Mesothelial cell of epicardium (in vitro differentiated cells): ENCODE measurements around the gene PHF2. TPM values are rescaled to one million over a fixed set of nuclear protein-coding genes. Genes with fewer than 3 reads are reported as not detected.
A peak's percentile ranks its signal among the peaks of the same experiment; 100 is the strongest.

ENCODE experiments used
- DNase-seq, 2 experiments: peaks; one replicate each; pipeline ENCODE4 v3.0.0; 2021; ENCODE audit warnings: low spot score in 2 of 2; ENCODE audit not compliant: unreplicated experiment in 2 of 2
- H3K27ac Mint-ChIP-seq: 2 replicates; pipeline ENCODE4 v1.8.0; 2021; ENCODE audit warnings: mixed read lengths
- H3K27me3 Mint-ChIP-seq: 2 replicates; pipeline ENCODE4 v1.8.0; 2021; ENCODE audit warnings: low read depth, mixed read lengths
- H3K36me3 Mint-ChIP-seq: 2 replicates; pipeline ENCODE4 v1.8.0; 2021; ENCODE audit warnings: mixed read lengths
- H3K4me1 Mint-ChIP-seq: 2 replicates; pipeline ENCODE4 v1.8.0; 2021; ENCODE audit warnings: mixed read lengths
- H3K4me3 Mint-ChIP-seq: 2 replicates; pipeline ENCODE4 v1.8.0; 2021; ENCODE audit warnings: mild to moderate bottlenecking, moderate library complexity, mixed read lengths
- H3K9me3 Mint-ChIP-seq: 2 replicates; pipeline ENCODE4 v1.8.0; 2021; ENCODE audit warnings: mixed read lengths
- total RNA-seq: library from RNA; stranded (reverse); gene quantifications from 3 replicates; pipeline ENCODE4 v1.2.1, GENCODE V29; 2021
- TF ChIP-seq, protein P1 (sequence below): fragments of 200-600 bp; sonication (generic); IDR thresholded peaks from one replicate; pipeline ENCODE4 v1.5.0; 2021; ENCODE audit warnings: antibody characterized with exemption; ENCODE audit not compliant: unreplicated experiment

PHF2 gene
- total RNA-seq, 1 donor from 2014 or later: 37.6 TPM

DNA sequence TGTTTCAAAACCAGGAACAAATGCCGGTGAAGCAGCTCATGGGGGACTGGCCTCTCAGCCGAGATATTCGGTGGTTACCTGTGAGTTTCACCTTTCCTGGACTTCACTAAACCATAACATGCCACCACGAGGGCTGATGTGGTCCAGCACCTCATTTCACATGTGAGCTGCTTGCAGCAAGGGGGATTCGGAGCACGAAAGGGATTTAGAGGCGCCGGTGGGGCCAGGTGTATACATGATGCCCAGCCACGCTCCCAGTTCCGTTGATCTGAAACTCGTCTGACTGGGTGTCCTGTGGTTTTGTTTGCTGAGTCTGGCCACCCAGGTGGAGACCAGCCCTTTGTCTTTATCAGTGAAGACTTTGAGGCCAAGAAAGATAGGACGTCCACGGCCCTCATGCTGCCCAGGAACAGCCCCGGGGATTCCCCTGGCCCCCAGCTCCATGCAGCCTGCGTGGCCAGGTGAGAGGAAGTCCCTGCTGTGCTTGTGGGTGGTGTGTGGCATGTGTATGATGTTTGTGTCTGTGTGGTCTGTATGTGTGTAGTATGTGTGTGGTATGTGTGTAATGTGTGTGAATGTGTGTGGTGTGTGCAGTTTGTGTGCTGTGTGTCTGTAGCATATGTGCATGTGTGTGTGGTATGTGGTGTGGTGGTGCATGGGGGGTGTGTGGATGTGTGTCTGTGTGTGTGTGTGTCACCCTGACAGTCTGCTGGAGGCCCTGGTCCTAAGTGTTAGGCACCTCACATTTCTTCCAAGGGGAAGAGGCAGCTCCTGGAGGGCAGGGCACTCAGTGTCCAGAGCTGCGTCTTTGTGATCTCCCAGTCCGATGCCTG, 23.4 kb downstream of the PHF2 start:
- DNase-seq: peak in 1 of 2 experiments; percentile 36
- H3K27ac Mint-ChIP-seq: no peak overlapping the region
- H3K36me3 Mint-ChIP-seq: peaks cover 3% of the 10 kb centered on the region
- H3K4me3 Mint-ChIP-seq: no peak overlapping the region
- no peaks in the 10 kb centered on the region for H3K27me3 Mint-ChIP-seq
- H3K9me3 Mint-ChIP-seq: peaks cover 3% of the 10 kb centered on the region
- TF ChIP-seq, protein P1, sequence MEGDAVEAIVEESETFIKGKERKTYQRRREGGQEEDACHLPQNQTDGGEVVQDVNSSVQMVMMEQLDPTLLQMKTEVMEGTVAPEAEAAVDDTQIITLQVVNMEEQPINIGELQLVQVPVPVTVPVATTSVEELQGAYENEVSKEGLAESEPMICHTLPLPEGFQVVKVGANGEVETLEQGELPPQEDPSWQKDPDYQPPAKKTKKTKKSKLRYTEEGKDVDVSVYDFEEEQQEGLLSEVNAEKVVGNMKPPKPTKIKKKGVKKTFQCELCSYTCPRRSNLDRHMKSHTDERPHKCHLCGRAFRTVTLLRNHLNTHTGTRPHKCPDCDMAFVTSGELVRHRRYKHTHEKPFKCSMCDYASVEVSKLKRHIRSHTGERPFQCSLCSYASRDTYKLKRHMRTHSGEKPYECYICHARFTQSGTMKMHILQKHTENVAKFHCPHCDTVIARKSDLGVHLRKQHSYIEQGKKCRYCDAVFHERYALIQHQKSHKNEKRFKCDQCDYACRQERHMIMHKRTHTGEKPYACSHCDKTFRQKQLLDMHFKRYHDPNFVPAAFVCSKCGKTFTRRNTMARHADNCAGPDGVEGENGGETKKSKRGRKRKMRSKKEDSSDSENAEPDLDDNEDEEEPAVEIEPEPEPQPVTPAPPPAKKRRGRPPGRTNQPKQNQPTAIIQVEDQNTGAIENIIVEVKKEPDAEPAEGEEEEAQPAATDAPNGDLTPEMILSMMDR: no peak
- H3K4me1 Mint-ChIP-seq: peaks cover 13% of the 10 kb centered on the region

DNA sequence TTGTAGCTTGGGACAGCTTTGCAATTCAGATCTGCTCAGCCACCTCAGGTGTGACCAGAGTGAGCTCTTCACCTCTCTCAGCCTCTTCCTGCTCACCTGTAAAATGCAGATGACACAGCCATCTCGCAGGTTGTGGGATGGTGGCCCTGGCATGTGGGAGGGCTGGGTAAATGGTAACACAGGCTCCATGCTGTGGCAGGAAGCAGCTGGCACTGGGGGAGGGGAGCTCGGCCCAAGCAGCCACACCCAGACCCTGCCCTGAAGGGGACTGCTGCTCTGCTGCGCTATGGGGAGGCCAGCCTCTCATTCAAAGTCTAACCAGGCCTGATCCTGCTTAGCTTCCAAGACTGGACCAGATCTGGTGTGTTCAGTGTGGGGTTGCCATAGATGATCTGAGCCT, 24.1 kb downstream of the PHF2 start:
- Mint-ChIP-seq H3K27me3 (no peaks in the 10 kb centered on the region), H3K4me1 (peaks cover 13% of the 10 kb centered on the region), H3K9me3 (peaks cover 8% of the 10 kb centered on the region), H3K36me3 (peaks cover 8% of the 10 kb centered on the region), H3K4me3 (no peak overlapping the region), H3K27ac (no peak overlapping the region)
- TF ChIP-seq, protein P1: no peak
- DNase-seq: peak in 1 of 2 experiments; percentile 24

DNA sequence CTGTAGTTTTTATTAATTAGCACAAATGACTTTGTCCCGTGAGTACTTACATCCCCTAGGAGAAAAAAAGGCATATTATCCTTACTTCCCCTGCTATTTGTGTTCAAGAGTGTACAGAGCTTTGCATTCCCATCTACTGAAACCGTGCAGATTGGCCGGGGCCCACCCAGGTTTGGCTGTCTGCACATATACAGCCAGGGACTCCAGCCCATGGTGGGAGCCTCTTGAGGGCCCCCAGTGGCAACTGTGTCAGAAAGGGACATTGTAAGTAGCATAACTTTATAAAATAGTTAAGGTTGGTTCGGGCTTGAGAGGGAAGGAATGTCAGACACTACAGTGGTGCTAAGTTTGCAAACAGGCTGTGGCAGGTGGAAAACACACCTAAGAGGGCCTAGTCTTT, 24.7 kb downstream of the PHF2 start:
- Mint-ChIP-seq H3K4me3 (no peak overlapping the region), H3K27ac (peak overlapping the region; percentile 36), H3K27me3 (no peaks in the 10 kb centered on the region), H3K4me1 (peaks cover 13% of the 10 kb centered on the region), H3K9me3 (peaks cover 11% of the 10 kb centered on the region), H3K36me3 (peaks cover 11% of the 10 kb centered on the region)
- peak in 1 of 2 experiments; percentile 9 for DNase-seq
- TF ChIP-seq, protein P1: no peak

DNA sequence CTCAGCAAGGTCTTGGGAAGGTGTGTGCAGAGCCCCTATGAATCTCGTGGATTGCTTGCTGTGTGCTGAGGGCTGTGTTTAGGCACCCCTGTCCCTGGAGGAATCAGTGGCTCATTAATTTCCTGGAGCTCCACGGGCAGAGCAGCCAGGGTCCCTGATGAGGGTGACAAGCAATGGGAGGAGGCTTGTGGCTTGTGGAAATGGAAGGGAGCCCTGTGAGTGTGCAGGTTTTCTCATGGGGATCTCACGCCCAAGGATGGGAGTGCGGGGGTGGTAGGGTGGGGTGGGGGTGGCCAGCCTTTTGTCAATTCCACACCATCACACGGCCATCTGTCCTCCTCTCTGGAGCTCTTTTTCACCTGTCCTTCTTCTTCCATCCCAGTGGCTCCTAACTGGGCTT, 25.3 kb downstream of the PHF2 start:
- Mint-ChIP-seq H3K4me3 (no peak overlapping the region), H3K36me3 (peaks cover 17% of the 10 kb centered on the region), H3K27ac (no peak overlapping the region), H3K27me3 (no peaks in the 10 kb centered on the region), H3K4me1 (peaks cover 13% of the 10 kb centered on the region), H3K9me3 (peaks cover 17% of the 10 kb centered on the region)
- TF ChIP-seq, protein P1: no peak
- peak in 1 of 2 experiments; percentile 17 for DNase-seq

DNA sequence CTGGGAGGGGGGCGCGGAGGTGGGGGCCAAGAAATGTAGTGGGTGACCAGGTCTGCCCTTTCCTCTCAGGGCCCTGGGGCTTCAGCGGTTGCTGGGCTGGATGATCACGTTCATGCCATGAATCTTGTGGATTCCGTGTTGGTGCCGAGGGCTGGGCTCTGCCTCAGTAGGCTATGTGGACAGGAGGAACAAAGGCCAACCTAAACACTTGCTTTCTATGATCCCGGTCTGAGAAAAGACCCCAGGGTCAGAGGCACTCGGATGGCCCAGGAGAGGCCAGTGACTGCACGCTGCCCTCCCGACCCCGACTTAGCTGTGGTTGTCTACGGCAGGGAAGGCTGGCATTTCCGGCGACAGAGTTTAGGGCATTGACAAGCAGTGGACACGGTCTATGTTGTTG, 26.6 kb downstream of the PHF2 start:
- peak in 1 of 2 experiments; percentile 30 for DNase-seq
- Mint-ChIP-seq H3K27ac (no peak overlapping the region), H3K27me3 (no peaks in the 10 kb centered on the region), H3K36me3 (peaks cover 25% of the 10 kb centered on the region), H3K9me3 (peaks cover 26% of the 10 kb centered on the region), H3K4me1 (peaks cover 13% of the 10 kb centered on the region), H3K4me3 (no peak overlapping the region)
- TF ChIP-seq, protein P1: no peak
